ENCODE measurements around the gene PADI2.

PADI2 gene

GRCh38 chr1:17075470-17076255 is 43.6 kb downstream of the PADI2 start:
- Histone ChIP-seq H3K27ac (ENCODE audit: low read depth, low read length) (no peak overlapping the region), H3F3A (ENCODE audit: control insufficient read depth, insufficient read depth) (no peaks in the 10 kb centered on the region), H3K79me2 (ENCODE audit: control insufficient read depth, low read length) (no peaks in the 10 kb centered on the region), H3K4me1 (ENCODE audit: control insufficient read depth, low read length) (no peaks in the 10 kb centered on the region), H3K36me3 (ENCODE audit: control insufficient read depth, low read length) (no peaks in the 10 kb centered on the region), H3K9me2 (replicated peaks; ENCODE audit: control insufficient read depth, low read length) (no peaks in the 10 kb centered on the region), H4K20me1 (ENCODE audit: control insufficient read depth, insufficient read depth, low read depth, low read length) (no peaks in the 10 kb centered on the region), H3K27me3 (ENCODE audit: control insufficient read depth, low read length) (no peaks in the 10 kb centered on the region), H3K4me2 (ENCODE audit: low read length) (no peak overlapping the region), H3K9me3 (ENCODE audit: control insufficient read depth, insufficient read depth, low read length) (no peaks in the 10 kb centered on the region; the same call in 1 of the 2 replicates), H3K4me3 (ENCODE audit: low read length) (no peak overlapping the region)
- TF ChIP-seq CTCF (IDR thresholded peaks at IDR 0.05; ENCODE audit: low read depth, low read length, poor library complexity, severe bottlenecking): peak; percentile 58
- no peak for TF ChIP-seq EZH2phosphoT487 (IDR thresholded peaks at IDR 0.05; ENCODE audit: borderline replicate concordance, low read length)

- H4K20me1 ChIP-seq (ENCODE audit: control insufficient read depth, insufficient read depth, low read depth, low read length): no peaks in the 10 kb centered on the region
- TF ChIP-seq CTCF (IDR thresholded peaks at IDR 0.05; ENCODE audit: low read depth, low read length, poor library complexity, severe bottlenecking): no peak
- TF ChIP-seq EZH2phosphoT487 (IDR thresholded peaks at IDR 0.05; ENCODE audit: borderline replicate concordance, low read length): no peak
- H3K4me2 ChIP-seq (ENCODE audit: low read length): no peak overlapping the region
- H3K4me1 ChIP-seq (ENCODE audit: control insufficient read depth, low read length): no peaks in the 10 kb centered on the region
- no peaks in the 10 kb centered on the region for H3K27me3 ChIP-seq (ENCODE audit: control insufficient read depth, low read length)
- no peak overlapping the region for H3K27ac ChIP-seq (ENCODE audit: low read depth, low read length)
- no peaks in the 10 kb centered on the region for H3K36me3 ChIP-seq (ENCODE audit: control insufficient read depth, low read length)
- no peaks in the 10 kb centered on the region for H3K79me2 ChIP-seq (ENCODE audit: control insufficient read depth, low read length)
- no peak overlapping the region for H3K4me3 ChIP-seq (ENCODE audit: low read length)
- H3K9me3 ChIP-seq (ENCODE audit: control insufficient read depth, insufficient read depth, low read length): no peaks in the 10 kb centered on the region; the same call in 1 of the 2 replicates
- no peaks in the 10 kb centered on the region for H3F3A ChIP-seq (ENCODE audit: control insufficient read depth, insufficient read depth)
- H3K9me2 ChIP-seq (replicated peaks; ENCODE audit: control insufficient read depth, low read length): no peaks in the 10 kb centered on the region
Observed at GRCh38 chr1:17071794-17072193, 47.5 kb downstream of the PADI2 start.

- Histone ChIP-seq H3K9me2 (replicated peaks; ENCODE audit: control insufficient read depth, low read length) (no peaks in the 10 kb centered on the region), H3K4me3 (ENCODE audit: low read length) (no peak overlapping the region), H3K27me3 (ENCODE audit: control insufficient read depth, low read length) (no peaks in the 10 kb centered on the region), H3K4me2 (ENCODE audit: low read length) (no peak overlapping the region), H3F3A (ENCODE audit: control insufficient read depth, insufficient read depth) (no peaks in the 10 kb centered on the region), H3K27ac (ENCODE audit: low read depth, low read length) (no peak overlapping the region), H4K20me1 (ENCODE audit: control insufficient read depth, insufficient read depth, low read depth, low read length) (no peaks in the 10 kb centered on the region), H3K9me3 (ENCODE audit: control insufficient read depth, insufficient read depth, low read length) (no peaks in the 10 kb centered on the region; the same call in 1 of the 2 replicates), H3K79me2 (ENCODE audit: control insufficient read depth, low read length) (no peaks in the 10 kb centered on the region), H3K4me1 (ENCODE audit: control insufficient read depth, low read length) (no peaks in the 10 kb centered on the region), H3K36me3 (ENCODE audit: control insufficient read depth, low read length) (no peaks in the 10 kb centered on the region)
- no peak for TF ChIP-seq EZH2phosphoT487 (IDR thresholded peaks at IDR 0.05; ENCODE audit: borderline replicate concordance, low read length)
- TF ChIP-seq CTCF (IDR thresholded peaks at IDR 0.05; ENCODE audit: low read depth, low read length, poor library complexity, severe bottlenecking): no peak
Observed at GRCh38 chr1:17070163-17070525, 49.1 kb downstream of the PADI2 start.
